ENCODE results near the gene ARPC4.

- TF ChIP-seq POLR2A (IDR thresholded peaks at IDR 0.05; ENCODE audit: extremely low read depth, insufficient read length): no peak
- TF ChIP-seq, protein P1, sequence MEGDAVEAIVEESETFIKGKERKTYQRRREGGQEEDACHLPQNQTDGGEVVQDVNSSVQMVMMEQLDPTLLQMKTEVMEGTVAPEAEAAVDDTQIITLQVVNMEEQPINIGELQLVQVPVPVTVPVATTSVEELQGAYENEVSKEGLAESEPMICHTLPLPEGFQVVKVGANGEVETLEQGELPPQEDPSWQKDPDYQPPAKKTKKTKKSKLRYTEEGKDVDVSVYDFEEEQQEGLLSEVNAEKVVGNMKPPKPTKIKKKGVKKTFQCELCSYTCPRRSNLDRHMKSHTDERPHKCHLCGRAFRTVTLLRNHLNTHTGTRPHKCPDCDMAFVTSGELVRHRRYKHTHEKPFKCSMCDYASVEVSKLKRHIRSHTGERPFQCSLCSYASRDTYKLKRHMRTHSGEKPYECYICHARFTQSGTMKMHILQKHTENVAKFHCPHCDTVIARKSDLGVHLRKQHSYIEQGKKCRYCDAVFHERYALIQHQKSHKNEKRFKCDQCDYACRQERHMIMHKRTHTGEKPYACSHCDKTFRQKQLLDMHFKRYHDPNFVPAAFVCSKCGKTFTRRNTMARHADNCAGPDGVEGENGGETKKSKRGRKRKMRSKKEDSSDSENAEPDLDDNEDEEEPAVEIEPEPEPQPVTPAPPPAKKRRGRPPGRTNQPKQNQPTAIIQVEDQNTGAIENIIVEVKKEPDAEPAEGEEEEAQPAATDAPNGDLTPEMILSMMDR (IDR thresholded peaks at IDR 0.05; ENCODE audit: low read depth, low read length): no peak
- no peak for TF ChIP-seq MYC (IDR thresholded peaks at IDR 0.05; ENCODE audit: low read depth, low read length)
These were observed 48.1 kb downstream of the ARPC4 start for GRCh38 chr3:9841015-9841414.
